HG03565 (cell line): ENCODE data around the gene EEF1AKMT2.

Experiments
- ATAC-seq: cut with Tn5 transposase; IDR thresholded peaks from one replicate; pipeline ENCODE4 v1.9.1; 2021; ENCODE audit warnings: mild to moderate bottlenecking, moderate library complexity; ENCODE audit not compliant: unreplicated experiment

EEF1AKMT2 gene

GRCh38 chr10:124739119-124739921 lies 52.4 kb downstream of the EEF1AKMT2 start:
- no peak for ATAC-seq

GRCh38 chr10:124738441-124738840 lies 53.2 kb downstream of the EEF1AKMT2 start:
- ATAC-seq = no peak

- ATAC-seq = no peak
These were observed 54.0 kb downstream of the EEF1AKMT2 start for GRCh38 chr10:124737708-124738107.

GRCh38 chr10:124737221-124737620 lies 54.5 kb downstream of the EEF1AKMT2 start:
- ATAC-seq = no peak

GRCh38 chr10:124736491-124737136 lies 55.1 kb downstream of the EEF1AKMT2 start:
- no peak for ATAC-seq

GRCh38 chr10:124735491-124736286 lies 56.0 kb downstream of the EEF1AKMT2 start:
- no peak for ATAC-seq

- no peak for ATAC-seq
These were observed 57.1 kb downstream of the EEF1AKMT2 start for GRCh38 chr10:124734311-124735166.

GRCh38 chr10:124733571-124734245 lies 58.0 kb downstream of the EEF1AKMT2 start:
- ATAC-seq = no peak

- ATAC-seq = peak; percentile 46
These were observed 58.6 kb downstream of the EEF1AKMT2 start for GRCh38 chr10:124732931-124733570.

GRCh38 chr10:124731551-124731950 lies 60.1 kb downstream of the EEF1AKMT2 start:
- no peak for ATAC-seq

GRCh38 chr10:124730790-124731189 lies 60.9 kb downstream of the EEF1AKMT2 start:
- ATAC-seq = no peak

GRCh38 chr10:124728830-124729661 lies 62.6 kb downstream of the EEF1AKMT2 start:
- ATAC-seq = no peak

GRCh38 chr10:124728071-124728829 lies 63.4 kb downstream of the EEF1AKMT2 start:
- ATAC-seq = no peak

GRCh38 chr10:124727361-124727960 lies 64.2 kb downstream of the EEF1AKMT2 start:
- no peak for ATAC-seq

- ATAC-seq = no peak
These were observed 65.9 kb downstream of the EEF1AKMT2 start for GRCh38 chr10:124725791-124726190.

GRCh38 chr10:124725171-124725631 lies 66.5 kb downstream of the EEF1AKMT2 start:
- ATAC-seq = no peak

GRCh38 chr10:124724279-124725027 lies 67.2 kb downstream of the EEF1AKMT2 start:
- ATAC-seq = no peak
